ENCODE measurements around the gene BTRC.
"Not testable (repeated sequence)": the region's sequence is repeated elsewhere in the genome, so short reads cannot be mapped to it uniquely, and the experiment has no call there.

The BTRC gene

GRCh38 chr10:101415884-101416283, 61.9 kb downstream of the BTRC start:
- TF ChIP-seq Cebpa-rat (IDR thresholded peaks at IDR 0.05): no peak
- Histone ChIP-seq H3K9me3 (replicated peaks in 1 of 11) (peaks cover 12 to 19% (median 14%) of the 10 kb centered on the region in 11 experiments), H3K4me3 (no peak overlapping the region), H4K20me1 (peaks cover 0 to 67% (median 7%) of the 10 kb centered on the region in 11 experiments; a peak in 8 of 22 replicates), H3K27ac (no peak overlapping the region), H3K4me1 (peaks cover 0 to 9% (median 6%) of the 10 kb centered on the region in 10 experiments; a peak in 13 of 20 replicates), H3K4me2 (no peak overlapping the region), H3K36me3 (peaks cover 0 to 18% (median 5%) of the 10 kb centered on the region in 11 experiments; a peak in 17 of 22 replicates), H3K9ac (no peak overlapping the region), H3K27me3 (no peaks in the 10 kb centered on the region)

GRCh38 chr10:101421967-101422366, 68.0 kb downstream of the BTRC start:
- H3K4me1 ChIP-seq; H3K4me3 ChIP-seq; H3K36me3 ChIP-seq; H3K27ac ChIP-seq; H3K9me3 ChIP-seq (replicated peaks in 1 of 11); H3K4me2 ChIP-seq; H3K27me3 ChIP-seq; H3K9ac ChIP-seq: not testable (repeated sequence)
- peaks cover 5 to 77% (median 31%) of the 10 kb centered on the region in 11 experiments; a peak in 18 of 22 replicates for H4K20me1 ChIP-seq

GRCh38 chr10:101425535-101425934, 71.6 kb downstream of the BTRC start:
- Histone ChIP-seq H3K4me3 (no peak overlapping the region), H3K27me3 (no peaks in the 10 kb centered on the region)

GRCh38 chr10:101428036-101428435, 74.1 kb downstream of the BTRC start:
- no peak overlapping the region for H3K4me2 ChIP-seq
- no peak overlapping the region for H3K9ac ChIP-seq
- no peak overlapping the region for H3K4me3 ChIP-seq
- peaks cover 0 to 23% (median 7%) of the 10 kb centered on the region in 11 experiments; a peak in 9 of 22 replicates for H3K36me3 ChIP-seq
- no peaks in the 10 kb centered on the region for H3K9me3 ChIP-seq (replicated peaks in 1 of 11)
- H3K4me1 ChIP-seq: peaks cover 0 to 8% (median 2%) of the 10 kb centered on the region in 10 experiments; a peak in 8 of 20 replicates
- no peak overlapping the region for H3K27ac ChIP-seq
- no peaks in the 10 kb centered on the region for H3K27me3 ChIP-seq
- H4K20me1 ChIP-seq: peaks cover 5 to 75% (median 36%) of the 10 kb centered on the region in 11 experiments; a peak in 17 of 22 replicates
- no peak for TF ChIP-seq Cebpa-rat (IDR thresholded peaks at IDR 0.05)

More at GRCh38 chr10:101425535-101425934, 71.6 kb downstream of the BTRC start:
- Histone ChIP-seq H3K36me3 (peaks cover 0 to 6% (median 0%) of the 10 kb centered on the region in 11 experiments; a peak in 1 of 22 replicates), H3K4me1 (peaks cover 0 to 8% (median 2%) of the 10 kb centered on the region in 10 experiments; a peak in 8 of 20 replicates), H4K20me1 (peaks cover 5 to 70% (median 38%) of the 10 kb centered on the region in 11 experiments; a peak in 17 of 22 replicates), H3K9me3 (replicated peaks in 1 of 11) (no peaks in the 10 kb centered on the region), H3K27ac (no peak overlapping the region), H3K9ac (no peak overlapping the region), H3K4me2 (no peak overlapping the region)
- no peak for TF ChIP-seq Cebpa-rat (IDR thresholded peaks at IDR 0.05)

- no peak overlapping the region for H3K9ac ChIP-seq
- no peak overlapping the region for H3K4me3 ChIP-seq
- H3K4me2 ChIP-seq: no peak overlapping the region
- no peaks in the 10 kb centered on the region for H3K9me3 ChIP-seq (replicated peaks in 1 of 11)
- H4K20me1 ChIP-seq: peaks cover 0 to 66% (median 28%) of the 10 kb centered on the region in 11 experiments; a peak in 13 of 22 replicates
- peaks cover 0 to 28% (median 7%) of the 10 kb centered on the region in 11 experiments; a peak in 9 of 22 replicates for H3K36me3 ChIP-seq
- H3K27ac ChIP-seq: no peak overlapping the region
- no peaks in the 10 kb centered on the region for H3K27me3 ChIP-seq
- TF ChIP-seq Cebpa-rat (IDR thresholded peaks at IDR 0.05): no peak
- H3K4me1 ChIP-seq: peaks cover 0 to 8% (median 2%) of the 10 kb centered on the region in 10 experiments; a peak in 8 of 20 replicates
Measured at GRCh38 chr10:101429423-101429822, 75.5 kb downstream of the BTRC start.

- Histone ChIP-seq H3K4me1 (no peaks in the 10 kb centered on the region), H4K20me1 (peaks cover 2 to 48% (median 11%) of the 10 kb centered on the region in 11 experiments; a peak in 12 of 22 replicates), H3K4me3 (no peak overlapping the region), H3K27ac (no peak overlapping the region), H3K9me3 (replicated peaks in 1 of 11) (no peaks in the 10 kb centered on the region), H3K27me3 (no peaks in the 10 kb centered on the region), H3K36me3 (peaks cover 0 to 19% (median 6%) of the 10 kb centered on the region in 11 experiments; a peak in 7 of 22 replicates), H3K4me2 (no peak overlapping the region), H3K9ac (no peak overlapping the region)
- TF ChIP-seq Cebpa-rat (IDR thresholded peaks at IDR 0.05): peak in 3 of 11 experiments; percentile 17 to 43 (median 39); a peak in 2 of 22 replicates
Measured at GRCh38 chr10:101436302-101436701, 82.3 kb downstream of the BTRC start.

GRCh38 chr10:101438881-101439391, 85.0 kb downstream of the BTRC start:
- H4K20me1 ChIP-seq: peaks cover 8 to 39% (median 20%) of the 10 kb centered on the region in 11 experiments; a peak in 15 of 22 replicates

GRCh38 chr10:101441541-101442455, 87.8 kb downstream of the BTRC start:
- no peaks in the 10 kb centered on the region for H3K36me3 ChIP-seq
- no peak overlapping the region for H3K27ac ChIP-seq
- no peak overlapping the region for H3K9ac ChIP-seq
- H3K4me1 ChIP-seq: no peaks in the 10 kb centered on the region
- no peak for TF ChIP-seq Cebpa-rat (IDR thresholded peaks at IDR 0.05)
- H3K4me2 ChIP-seq: no peak overlapping the region
- peaks cover 14 to 60% (median 36%) of the 10 kb centered on the region in 11 experiments; a peak in 19 of 22 replicates for H4K20me1 ChIP-seq
- H3K4me3 ChIP-seq: no peak overlapping the region
- no peaks in the 10 kb centered on the region for H3K27me3 ChIP-seq
- no peaks in the 10 kb centered on the region for H3K9me3 ChIP-seq (replicated peaks in 1 of 11)

More at GRCh38 chr10:101438881-101439391, 85.0 kb downstream of the BTRC start:
- Histone ChIP-seq H3K9ac (no peak overlapping the region), H3K4me1 (no peaks in the 10 kb centered on the region), H3K27me3 (no peaks in the 10 kb centered on the region), H3K4me3 (no peak overlapping the region), H3K36me3 (no peaks in the 10 kb centered on the region), H3K27ac (no peak overlapping the region), H3K9me3 (replicated peaks in 1 of 11) (no peaks in the 10 kb centered on the region), H3K4me2 (no peak overlapping the region)
- no peak for TF ChIP-seq Cebpa-rat (IDR thresholded peaks at IDR 0.05)

GRCh38 chr10:101442456-101442800, 88.5 kb downstream of the BTRC start:
- Histone ChIP-seq H3K4me2 (no peak overlapping the region), H3K4me1 (no peaks in the 10 kb centered on the region), H3K27ac (no peak overlapping the region), H3K36me3 (no peaks in the 10 kb centered on the region), H4K20me1 (peaks cover 18 to 66% (median 41%) of the 10 kb centered on the region in 11 experiments; a peak in 19 of 22 replicates), H3K9me3 (replicated peaks in 1 of 11) (no peaks in the 10 kb centered on the region), H3K4me3 (no peak overlapping the region), H3K27me3 (no peaks in the 10 kb centered on the region), H3K9ac (no peak overlapping the region)
- no peak for TF ChIP-seq Cebpa-rat (IDR thresholded peaks at IDR 0.05)

Measured in BLaER1 treated with 17β-estradiol and CSF1 and Interleukin-3, amounts not matched to agents 10 nM and 100 nM (cell line).